22Rv1 (cell line): ENCODE data around the gene OAF.

Experiments
- H3K27ac ChIP-seq: fragments of 450-650 bp; 2 replicates; pipeline ENCODE4 v1.5.1; 2017
- ZFX ChIP-seq: fragments of 450-650 bp; IDR thresholded peaks from 2 replicates; pipeline ENCODE4 v1.6.1; 2017; ENCODE audit warnings: antibody characterized with exemption, borderline replicate concordance
- TF ChIP-seq, protein P1 (sequence below): fragments of 450-650 bp; IDR thresholded peaks from 2 replicates; pipeline ENCODE4 v1.5.1; 2017; ENCODE audit warnings: mild to moderate bottlenecking

The OAF gene

DNA sequence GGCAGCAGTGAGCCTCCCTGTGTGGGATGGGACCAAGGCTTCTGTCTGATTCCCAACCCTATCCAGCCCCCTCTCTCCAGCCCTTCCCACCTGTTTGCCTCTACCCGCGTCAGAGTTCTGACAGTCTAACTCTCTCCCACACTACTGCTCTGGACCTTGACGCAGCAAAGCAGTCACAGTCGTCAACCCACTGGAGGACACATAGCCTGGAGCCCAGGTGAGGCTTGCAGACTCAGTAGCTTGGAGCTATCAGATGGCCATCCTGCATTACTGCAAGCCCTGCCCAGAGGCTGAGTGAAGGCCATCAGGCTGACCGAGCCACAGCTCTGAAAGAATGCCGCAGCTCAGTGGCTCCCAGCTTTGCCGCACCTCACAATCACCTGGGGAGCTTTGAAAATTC is 3.7 kb downstream of the OAF start:
- TF ChIP-seq ZFX, result no peak
- TF ChIP-seq, protein P1, sequence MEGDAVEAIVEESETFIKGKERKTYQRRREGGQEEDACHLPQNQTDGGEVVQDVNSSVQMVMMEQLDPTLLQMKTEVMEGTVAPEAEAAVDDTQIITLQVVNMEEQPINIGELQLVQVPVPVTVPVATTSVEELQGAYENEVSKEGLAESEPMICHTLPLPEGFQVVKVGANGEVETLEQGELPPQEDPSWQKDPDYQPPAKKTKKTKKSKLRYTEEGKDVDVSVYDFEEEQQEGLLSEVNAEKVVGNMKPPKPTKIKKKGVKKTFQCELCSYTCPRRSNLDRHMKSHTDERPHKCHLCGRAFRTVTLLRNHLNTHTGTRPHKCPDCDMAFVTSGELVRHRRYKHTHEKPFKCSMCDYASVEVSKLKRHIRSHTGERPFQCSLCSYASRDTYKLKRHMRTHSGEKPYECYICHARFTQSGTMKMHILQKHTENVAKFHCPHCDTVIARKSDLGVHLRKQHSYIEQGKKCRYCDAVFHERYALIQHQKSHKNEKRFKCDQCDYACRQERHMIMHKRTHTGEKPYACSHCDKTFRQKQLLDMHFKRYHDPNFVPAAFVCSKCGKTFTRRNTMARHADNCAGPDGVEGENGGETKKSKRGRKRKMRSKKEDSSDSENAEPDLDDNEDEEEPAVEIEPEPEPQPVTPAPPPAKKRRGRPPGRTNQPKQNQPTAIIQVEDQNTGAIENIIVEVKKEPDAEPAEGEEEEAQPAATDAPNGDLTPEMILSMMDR, result no peak

DNA sequence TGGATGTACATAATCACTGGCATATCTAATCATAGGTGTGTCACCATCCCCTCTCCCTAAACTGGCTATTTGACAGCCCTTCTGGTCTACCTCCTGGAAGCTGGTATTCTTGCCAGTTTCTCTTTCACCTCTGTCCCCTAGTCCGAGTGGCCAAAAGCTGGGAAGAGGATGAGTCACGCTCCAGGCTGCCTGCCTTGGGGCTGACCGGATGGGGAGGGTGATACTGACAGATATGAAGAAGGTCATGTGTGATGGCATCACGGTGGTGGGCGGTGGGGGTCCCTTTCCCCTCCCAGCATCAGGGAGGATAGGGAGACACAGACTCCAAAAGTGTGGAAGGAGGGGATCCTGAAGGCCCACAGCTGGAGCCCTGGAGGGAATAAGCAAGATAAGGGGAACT is 4.8 kb downstream of the OAF start:
- H3K27ac ChIP-seq, result no peak overlapping the region
- TF ChIP-seq, protein P1, result no peak
- TF ChIP-seq ZFX, result no peak

More for the DNA sequence above, 3.7 kb downstream of the OAF start:
- no peak overlapping the region for H3K27ac ChIP-seq

DNA sequence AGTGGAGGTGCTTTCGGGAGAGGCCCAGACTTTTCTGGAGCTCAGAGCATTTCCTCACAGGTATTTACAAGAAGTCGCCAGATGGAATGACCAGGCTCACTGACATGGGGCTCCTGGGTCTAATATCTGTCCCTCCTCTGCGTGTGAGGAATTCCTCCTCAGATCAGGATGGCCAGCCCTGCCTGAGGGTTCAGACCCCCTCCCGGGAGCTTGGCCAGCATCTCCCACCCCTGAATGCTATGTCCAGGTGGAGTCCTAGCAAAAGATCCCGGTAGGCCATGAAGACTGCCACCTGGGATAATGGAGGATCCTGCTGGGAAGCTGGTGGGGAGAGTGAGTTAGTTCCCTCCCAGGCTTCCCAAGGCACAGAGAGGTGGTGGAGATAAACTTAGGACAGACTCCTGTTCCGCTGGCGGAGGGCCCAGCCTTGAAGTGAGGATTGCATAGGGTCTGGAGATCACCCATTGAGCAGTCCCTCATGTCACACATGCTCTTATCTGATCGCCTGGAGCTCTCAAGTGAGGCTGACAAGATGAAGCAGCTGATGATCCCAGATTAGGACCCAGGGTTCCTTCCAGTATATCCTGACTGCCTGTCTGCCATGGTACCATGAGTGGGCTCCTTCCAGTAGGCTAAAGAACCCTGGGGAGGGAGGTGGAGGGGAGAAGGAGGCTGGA is 5.7 kb downstream of the OAF start:
- no peak overlapping the region for H3K27ac ChIP-seq
- TF ChIP-seq, protein P1, result no peak
- TF ChIP-seq ZFX, result no peak

DNA sequence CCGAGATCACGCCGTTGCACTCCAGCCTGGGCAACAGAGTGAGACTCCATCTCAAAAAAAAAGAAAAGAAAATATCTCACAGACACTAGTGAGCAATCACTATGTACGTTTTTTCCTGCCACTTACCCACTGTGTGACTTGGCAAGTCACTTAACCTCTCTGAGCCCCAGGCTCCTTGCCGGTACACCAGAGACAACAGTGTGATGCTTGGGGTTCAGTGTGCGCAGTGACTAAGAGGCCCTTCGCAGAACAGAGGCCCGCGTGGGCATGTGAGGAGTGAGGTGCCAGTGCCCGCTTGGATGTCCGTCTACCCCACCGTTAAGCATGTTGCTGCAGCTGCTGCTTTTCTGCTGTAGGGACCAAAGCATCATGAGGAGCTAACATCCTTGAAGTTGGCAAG is 6.7 kb downstream of the OAF start:
- TF ChIP-seq, protein P1, result no peak
- TF ChIP-seq ZFX, result no peak
- no peak overlapping the region for H3K27ac ChIP-seq

DNA sequence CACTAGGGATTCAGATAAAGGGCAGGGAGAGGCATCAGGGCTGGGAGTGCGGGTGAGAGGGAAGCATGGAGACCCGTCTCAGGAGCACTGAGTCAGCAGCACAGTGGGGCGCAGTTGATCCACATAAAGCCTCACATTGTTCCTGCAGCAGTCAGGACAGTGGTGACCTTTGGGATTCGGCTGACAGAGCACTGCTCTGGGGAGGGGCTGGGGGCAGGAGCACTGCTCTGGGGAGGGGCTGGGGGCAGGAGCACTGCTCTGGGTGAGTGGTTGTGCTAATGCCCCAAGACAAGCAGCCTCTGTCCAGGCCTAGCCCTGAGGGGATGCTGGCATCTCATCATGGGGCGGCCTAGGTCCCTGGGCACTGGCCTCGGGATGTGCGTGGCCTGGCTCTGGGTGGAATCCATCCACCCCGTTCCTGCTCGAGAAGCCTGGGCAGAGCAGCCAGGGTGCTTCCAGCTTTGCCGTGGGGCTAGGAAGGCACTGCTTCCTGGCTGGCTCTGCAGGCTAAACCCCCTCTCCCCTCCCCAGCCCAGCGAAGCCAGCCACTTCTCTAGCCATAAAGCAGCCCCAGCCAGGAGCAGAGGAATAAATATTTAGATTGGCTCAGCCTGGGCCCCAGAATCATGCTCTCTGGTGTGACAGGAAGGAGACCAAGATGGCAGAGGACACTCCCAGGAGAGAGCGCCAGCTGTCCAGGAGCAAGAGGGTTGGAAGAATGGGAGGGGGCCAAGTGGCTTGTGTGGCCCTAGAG is 7.3 kb downstream of the OAF start:
- no peak overlapping the region for H3K27ac ChIP-seq
- TF ChIP-seq, protein P1, result no peak
- no peak for TF ChIP-seq ZFX

DNA sequence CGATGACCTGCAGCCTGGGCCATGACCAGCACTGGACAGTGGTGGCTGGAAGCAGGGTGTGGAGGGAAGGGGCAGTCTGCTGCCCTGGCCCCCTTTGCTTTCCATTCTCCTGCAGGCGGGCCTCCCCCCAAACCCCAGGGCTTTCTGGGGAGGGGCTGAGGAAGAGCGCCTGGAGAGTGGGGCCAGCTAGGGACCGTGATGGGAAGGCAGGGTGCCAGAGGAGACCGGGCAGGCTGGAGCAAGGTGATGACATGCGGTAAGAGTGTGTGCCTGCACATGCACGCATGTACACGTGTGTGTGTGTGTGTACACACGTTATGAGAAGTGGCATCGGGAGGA is 7.8 kb downstream of the OAF start:
- TF ChIP-seq, protein P1, result no peak
- no peak for TF ChIP-seq ZFX
- H3K27ac ChIP-seq, result no peak overlapping the region

DNA sequence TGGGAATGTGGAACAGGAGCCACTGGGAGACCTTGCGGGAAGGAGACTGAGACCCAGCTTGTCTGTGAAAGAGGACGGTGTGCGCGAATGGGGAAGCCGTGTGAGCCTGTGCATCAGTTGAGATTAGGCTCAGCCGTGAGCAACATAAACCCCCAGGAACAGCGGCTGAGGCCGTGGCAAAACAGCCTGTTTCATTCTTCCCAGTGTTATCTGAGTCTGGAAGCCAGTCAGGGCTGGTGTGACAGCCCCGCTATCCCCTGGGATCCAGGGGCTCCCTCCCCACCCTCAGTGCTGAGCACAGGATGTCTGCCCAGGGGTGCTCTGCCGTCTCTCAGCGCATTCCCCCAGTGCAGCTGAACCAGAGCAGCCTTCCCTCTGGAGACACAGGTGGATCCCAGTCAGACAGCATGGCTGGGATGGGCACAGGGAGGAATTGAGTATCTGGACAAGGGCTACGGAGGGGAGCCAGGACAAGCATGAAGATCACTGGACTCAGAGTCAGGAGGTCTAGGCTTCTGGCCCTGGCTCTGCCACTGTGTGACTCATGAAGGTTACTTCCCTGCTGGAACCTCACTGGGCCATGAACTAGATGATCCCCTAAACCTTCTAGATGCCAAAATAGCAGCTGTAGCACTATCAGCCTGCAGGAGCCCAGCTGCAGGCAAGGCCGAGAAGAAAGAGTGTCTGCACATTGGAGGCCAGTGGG is 8.6 kb downstream of the OAF start:
- no peak overlapping the region for H3K27ac ChIP-seq
- no peak for TF ChIP-seq ZFX
- TF ChIP-seq, protein P1, result no peak
